Effector memory CD8-positive, alpha-beta T cell (primary cell): ENCODE data around the gene NDUFAF3.
A peak's percentile ranks its signal among the peaks of the same experiment; 100 is the strongest.
"Not testable (repeated sequence)": the region's sequence is repeated elsewhere in the genome, so short reads cannot be mapped to it uniquely, and the experiment has no call there.

ENCODE experiments used
- ATAC-seq: fragments of 150-1000 bp; cut with Tn5 transposase; replicated peaks from 2 replicates; pipeline ENCODE4 v1.10.0; 2021; ENCODE audit warnings: mild to moderate bottlenecking, moderate library complexity
- DNase-seq, 3 experiments: peaks; one replicate each; pipeline ENCODE4 v3.0.0; 2021
- H3K27ac Mint-ChIP-seq, 2 donors: one replicate each; pipeline ENCODE4 v1.8.0; 2022; ENCODE audit warnings: mild to moderate bottlenecking in 2 of 2, mixed read lengths in 2 of 2, moderate library complexity in 2 of 2
- H3K27me3 Mint-ChIP-seq, 2 donors: one replicate each; pipeline ENCODE4 v1.8.0; 2022; ENCODE audit warnings: mixed read lengths in 2 of 2
- H3K36me3 Mint-ChIP-seq: one replicate; pipeline ENCODE4 v1.8.0; 2022; ENCODE audit warnings: mild to moderate bottlenecking, moderate library complexity, mixed read lengths; ENCODE audit not compliant: insufficient read depth
- H3K4me1 Mint-ChIP-seq, 2 donors: one replicate each; pipeline ENCODE4 v1.8.0; 2022; ENCODE audit warnings: low read depth in 2 of 2, mixed read lengths in 2 of 2
- H3K4me3 Mint-ChIP-seq, 2 donors: one replicate each; pipeline ENCODE4 v1.8.0; 2022; ENCODE audit warnings: mild to moderate bottlenecking in 2 of 2, mixed read lengths in 2 of 2, moderate library complexity in 2 of 2
- H3K9me3 Mint-ChIP-seq, 2 donors: one replicate each; pipeline ENCODE4 v1.8.0; 2022; ENCODE audit warnings: mixed read lengths in 2 of 2

Gene NDUFAF3

DNA sequence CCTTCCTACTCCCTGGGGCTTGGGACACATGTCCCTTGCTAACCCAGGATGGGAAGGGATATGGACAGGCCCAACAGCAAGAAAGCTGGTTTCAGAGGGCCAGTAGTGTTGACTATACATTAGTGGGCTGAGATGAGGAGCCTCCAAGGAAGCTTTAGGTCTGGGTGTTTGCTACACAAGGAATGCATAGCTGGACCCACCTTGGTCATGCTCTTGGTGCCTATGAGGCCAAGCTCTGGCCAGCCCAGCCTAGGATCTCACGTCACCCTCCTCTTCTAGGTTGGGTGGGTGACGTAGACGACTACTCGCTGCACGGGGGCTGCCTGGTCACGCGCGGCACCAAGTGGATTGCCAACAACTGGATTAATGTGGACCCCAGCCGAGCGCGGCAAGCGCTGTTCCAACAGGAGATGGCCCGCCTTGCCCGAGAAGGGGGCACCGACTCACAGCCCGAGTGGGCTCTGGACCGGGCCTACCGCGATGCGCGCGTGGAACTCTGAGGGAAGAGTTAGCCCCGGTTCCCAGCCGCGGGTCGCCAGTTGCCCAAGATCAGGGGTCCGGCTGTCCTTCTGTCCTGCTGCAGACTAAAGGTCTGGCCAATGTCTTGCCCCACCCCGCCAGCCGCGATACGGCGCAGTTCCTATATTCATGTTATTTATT lies 15.4 kb upstream of the NDUFAF3 start:
- peak overlapping the region; percentile 97 to 98 for H3K27ac Mint-ChIP-seq
- no peak for ATAC-seq
- no peak for DNase-seq
- peaks cover 39% of the 10 kb centered on the region for H3K36me3 Mint-ChIP-seq
- H3K9me3 Mint-ChIP-seq: no peaks in the 10 kb centered on the region
- peaks cover 21 to 31% of the 10 kb centered on the region in 2 donors for H3K4me1 Mint-ChIP-seq
- no peaks in the 10 kb centered on the region for H3K27me3 Mint-ChIP-seq
- peak overlapping the region; percentile 98 to 99 for H3K4me3 Mint-ChIP-seq

GRCh38 chr3:49007068-49007770 lies 14.7 kb upstream of the NDUFAF3 start, which contains the start of gene WDR6:
WDR6 (plus strand) TSS chr3:49007391; CDS start chr3:49007432, 41 bp downstream.
- peak within 1 kb of the TSS; percentile 98 to 99 for H3K4me3 Mint-ChIP-seq
- H3K36me3 Mint-ChIP-seq: peaks cover 39% of the 10 kb centered on the region
- no peaks in the 10 kb centered on the region for H3K27me3 Mint-ChIP-seq
- ATAC-seq (peak; percentile 91), DNase-seq (peak; percentile 92 to 97 (median 95))
- no peaks in the 10 kb centered on the region for H3K9me3 Mint-ChIP-seq
- H3K27ac Mint-ChIP-seq: peak within 1 kb of the TSS; percentile 97 to 98
- H3K4me1 Mint-ChIP-seq: peaks cover 23 to 35% of the 10 kb centered on the region in 2 donors

DNA sequence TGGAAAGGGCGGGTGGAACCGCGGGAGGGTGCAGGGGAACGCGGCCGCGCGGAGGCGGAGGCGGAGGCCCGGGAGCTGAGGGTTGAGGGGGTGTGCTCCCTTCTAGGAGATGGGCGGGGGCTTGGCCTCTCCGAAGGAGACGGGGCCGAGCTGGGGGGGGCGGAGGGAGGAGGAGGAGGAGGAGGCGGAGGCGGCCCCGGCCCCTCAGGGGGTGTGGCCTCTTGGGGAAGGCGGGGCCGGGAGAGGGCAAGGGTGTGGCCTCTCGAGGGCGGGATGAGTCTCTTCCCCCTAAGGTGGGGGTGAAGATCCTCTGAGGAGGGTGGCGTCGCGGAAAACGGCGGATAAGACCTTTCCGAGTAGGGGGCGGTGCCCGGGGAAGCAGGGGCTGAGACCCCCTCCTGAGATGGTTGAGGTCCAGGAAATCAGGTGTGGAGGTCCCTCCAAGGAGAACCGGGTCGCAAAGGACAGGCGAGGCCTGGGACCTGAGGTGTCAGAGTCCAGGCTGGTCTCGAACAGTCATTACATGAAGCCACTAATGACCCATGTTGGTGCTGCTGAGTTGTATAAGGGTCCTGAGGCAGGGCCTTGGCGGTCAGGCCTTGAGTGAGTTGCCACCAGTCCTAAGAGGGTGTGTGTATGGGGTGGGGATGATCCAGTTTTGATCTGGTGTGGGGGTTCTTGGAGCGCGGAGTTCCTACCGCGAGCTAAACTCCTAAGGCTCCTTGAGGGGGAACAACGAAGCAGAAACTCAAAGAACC lies 14.0 kb upstream of the NDUFAF3 start:
- Mint-ChIP-seq H3K9me3 (no peaks in the 10 kb centered on the region), H3K36me3 (peaks cover 42% of the 10 kb centered on the region), H3K4me1 (peaks cover 21 to 33% of the 10 kb centered on the region in 2 donors), H3K4me3 (peak overlapping the region; percentile 98 to 99), H3K27ac (peak overlapping the region; percentile 97 to 98), H3K27me3 (no peaks in the 10 kb centered on the region)
- ATAC-seq (peak; percentile 47), DNase-seq (peak; percentile 73 to 80 (median 77))

DNA sequence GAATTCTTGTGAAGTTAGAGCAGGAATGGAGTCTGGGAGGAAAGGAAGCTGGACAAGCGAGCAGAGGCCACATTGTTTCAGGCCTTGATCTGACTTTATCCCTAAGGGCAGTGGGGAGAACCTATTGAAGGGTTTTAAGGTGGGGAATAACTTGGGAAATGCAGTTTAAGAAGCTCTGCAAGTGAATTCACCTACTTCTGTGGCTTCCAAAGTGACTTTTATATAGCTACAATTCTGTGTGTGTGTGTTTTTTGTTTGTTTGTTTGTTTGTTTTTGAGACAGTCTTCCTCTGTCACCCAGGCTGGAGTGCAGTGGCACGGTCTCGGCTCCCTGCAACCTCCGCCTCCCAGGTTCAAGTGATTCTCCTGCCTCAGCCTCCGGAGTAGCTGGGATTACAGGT lies 13.3 kb upstream of the NDUFAF3 start:
- H3K27me3 Mint-ChIP-seq, ATAC-seq, H3K9me3 Mint-ChIP-seq, DNase-seq: not testable (repeated sequence)
- Mint-ChIP-seq H3K4me3 (peak overlapping the region; percentile 98 to 99), H3K27ac (peak overlapping the region in 1 of 2 donors; percentile 98), H3K4me1 (peaks cover 28 to 33% of the 10 kb centered on the region in 2 donors), H3K36me3 (peaks cover 46% of the 10 kb centered on the region)

- Mint-ChIP-seq H3K4me1 (peaks cover 33% of the 10 kb centered on the region in 2 donors), H3K27me3 (no peaks in the 10 kb centered on the region), H3K4me3 (peak overlapping the region in 1 of 2 donors; percentile 55), H3K9me3 (no peaks in the 10 kb centered on the region), H3K36me3 (peaks cover 52% of the 10 kb centered on the region), H3K27ac (peak overlapping the region in 1 of 2 donors; percentile 98)
- no peak for ATAC-seq
- DNase-seq: no peak
Measured at GRCh38 chr3:49009396-49009795, 12.5 kb upstream of the NDUFAF3 start.

DNA sequence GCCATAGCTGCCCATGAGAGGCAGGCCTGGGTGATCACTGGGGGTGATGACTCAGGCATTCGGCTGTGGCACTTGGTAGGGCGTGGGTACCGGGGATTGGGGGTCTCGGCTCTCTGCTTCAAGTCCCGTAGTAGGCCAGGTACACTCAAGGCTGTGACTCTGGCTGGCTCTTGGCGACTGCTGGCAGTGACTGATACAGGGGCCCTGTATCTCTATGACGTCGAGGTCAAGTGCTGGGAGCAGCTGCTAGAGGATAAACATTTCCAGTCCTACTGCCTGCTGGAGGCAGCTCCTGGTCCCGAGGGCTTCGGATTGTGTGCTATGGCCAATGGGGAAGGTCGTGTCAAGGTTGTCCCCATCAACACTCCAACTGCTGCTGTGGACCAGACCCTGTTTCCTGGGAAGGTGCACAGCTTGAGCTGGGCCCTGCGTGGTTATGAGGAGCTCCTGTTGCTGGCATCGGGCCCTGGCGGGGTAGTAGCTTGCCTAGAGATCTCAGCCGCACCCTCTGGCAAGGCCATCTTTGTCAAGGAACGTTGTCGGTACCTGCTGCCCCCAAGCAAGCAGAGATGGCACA lies 9.4 kb upstream of the NDUFAF3 start:
- Mint-ChIP-seq H3K9me3 (no peaks in the 10 kb centered on the region), H3K27me3 (no peaks in the 10 kb centered on the region), H3K4me1 (peaks cover 26 to 40% of the 10 kb centered on the region in 2 donors), H3K36me3 (peaks cover 55% of the 10 kb centered on the region), H3K27ac (no peak overlapping the region), H3K4me3 (no peak overlapping the region)
- DNase-seq: no peak
- ATAC-seq: no peak

DNA sequence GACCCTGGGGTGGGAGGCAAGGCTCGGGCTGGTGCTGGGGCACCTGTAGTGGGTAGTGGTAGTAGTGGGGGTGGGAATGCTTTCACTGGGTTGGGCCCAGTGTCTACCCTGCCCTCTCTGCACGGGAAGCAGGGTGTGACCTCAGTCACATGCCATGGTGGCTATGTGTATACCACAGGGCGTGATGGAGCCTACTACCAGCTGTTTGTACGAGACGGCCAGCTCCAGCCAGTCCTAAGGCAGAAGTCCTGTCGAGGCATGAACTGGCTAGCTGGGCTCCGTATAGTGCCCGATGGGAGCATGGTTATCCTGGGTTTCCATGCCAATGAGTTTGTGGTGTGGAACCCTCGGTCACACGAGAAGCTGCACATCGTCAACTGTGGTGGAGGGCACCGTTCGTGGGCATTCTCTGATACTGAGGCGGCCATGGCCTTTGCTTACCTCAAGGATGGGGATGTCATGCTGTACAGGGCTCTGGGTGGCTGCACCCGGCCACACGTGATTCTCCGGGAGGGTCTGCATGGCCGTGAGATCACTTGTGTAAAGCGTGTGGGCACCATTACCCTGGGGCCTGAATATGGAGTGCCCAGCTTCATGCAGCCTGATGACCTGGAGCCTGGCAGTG lies 8.7 kb upstream of the NDUFAF3 start:
- Mint-ChIP-seq H3K4me1 (peaks cover 21 to 38% of the 10 kb centered on the region in 2 donors), H3K27me3 (no peaks in the 10 kb centered on the region), H3K4me3 (no peak overlapping the region), H3K36me3 (peaks cover 48% of the 10 kb centered on the region), H3K27ac (no peak overlapping the region), H3K9me3 (no peaks in the 10 kb centered on the region)
- ATAC-seq (no peak), DNase-seq (no peak)

- H3K36me3 Mint-ChIP-seq: peaks cover 49% of the 10 kb centered on the region
- no peak for DNase-seq
- ATAC-seq: peak; percentile 26
- no peak overlapping the region for H3K4me3 Mint-ChIP-seq
- peaks cover 18 to 38% of the 10 kb centered on the region in 2 donors for H3K4me1 Mint-ChIP-seq
- H3K27ac Mint-ChIP-seq: no peak overlapping the region
- H3K27me3 Mint-ChIP-seq: no peaks in the 10 kb centered on the region
- no peaks in the 10 kb centered on the region for H3K9me3 Mint-ChIP-seq
Measured at GRCh38 chr3:49013738-49014660, 7.9 kb upstream of the NDUFAF3 start.

GRCh38 chr3:49015072-49015471 lies 6.8 kb upstream of the NDUFAF3 start:
- peaks cover 45% of the 10 kb centered on the region for H3K36me3 Mint-ChIP-seq
- peak overlapping the region in 1 of 2 donors; percentile 84 for H3K27ac Mint-ChIP-seq
- no peaks in the 10 kb centered on the region for H3K27me3 Mint-ChIP-seq
- H3K9me3 Mint-ChIP-seq: no peaks in the 10 kb centered on the region
- peaks cover 12 to 35% of the 10 kb centered on the region in 2 donors for H3K4me1 Mint-ChIP-seq
- no peak for ATAC-seq
- DNase-seq: no peak
- H3K4me3 Mint-ChIP-seq: no peak overlapping the region

DNA sequence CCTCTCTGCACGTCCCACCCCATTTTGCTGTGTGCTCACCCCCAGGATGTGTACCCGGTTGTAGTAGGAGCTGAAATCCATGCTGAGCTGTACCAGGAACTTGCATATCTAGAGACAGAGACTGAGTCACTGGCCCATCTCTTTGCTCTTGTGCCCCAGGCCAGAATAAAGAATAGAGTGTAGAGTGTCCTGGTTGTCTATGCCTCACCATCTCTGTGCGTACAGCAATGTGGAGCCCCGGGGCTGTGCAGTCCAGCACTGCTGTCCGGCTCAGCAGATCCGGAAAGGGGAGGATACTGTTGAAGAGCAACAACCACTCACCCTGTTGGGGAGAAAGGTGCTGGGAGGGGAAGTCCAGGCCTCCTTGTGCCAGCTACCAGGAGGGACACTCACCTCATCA lies 6.2 kb upstream of the NDUFAF3 start:
- DNase-seq (no peak), ATAC-seq (no peak)
- Mint-ChIP-seq H3K4me1 (peaks cover 15 to 41% of the 10 kb centered on the region in 2 donors), H3K36me3 (peaks cover 45% of the 10 kb centered on the region), H3K4me3 (peak overlapping the region in 1 of 2 donors; percentile 36), H3K27ac (peak overlapping the region in 1 of 2 donors; percentile 84), H3K27me3 (no peaks in the 10 kb centered on the region), H3K9me3 (no peaks in the 10 kb centered on the region)

- ATAC-seq (no peak), DNase-seq (no peak)
- Mint-ChIP-seq H3K27ac (peak overlapping the region; percentile 76 to 83), H3K4me3 (peak overlapping the region in 1 of 2 donors; percentile 91), H3K36me3 (peaks cover 47% of the 10 kb centered on the region), H3K9me3 (no peaks in the 10 kb centered on the region), H3K4me1 (peaks cover 12 to 41% of the 10 kb centered on the region in 2 donors), H3K27me3 (no peaks in the 10 kb centered on the region)
Measured at GRCh38 chr3:49016414-49017228, 5.3 kb upstream of the NDUFAF3 start.
